ENCODE results near the gene BTN1A1. TPM values are rescaled to one million over a fixed set of nuclear protein-coding genes. Genes with fewer than 3 reads are reported as not detected.
"Not testable (repeated sequence)": the region's sequence is repeated elsewhere in the genome, so short reads cannot be mapped to it uniquely, and the experiment has no call there.

BTN1A1 gene
- total RNA-seq, result not detected

- no peaks in the 10 kb centered on the region for H3K36me3 Mint-ChIP-seq
- intact Hi-C loops (cut with micrococcal nuclease), result no loop called here
- POLR2A ChIA-PET, result interaction anchor here (0.6 kb wide), 1 partner anchor 94 kb away, joined by 3 read pairs; no protein-coding TSS in a partner anchor
- H3K4me3 Mint-ChIP-seq, result no peak within 1 kb of the TSS
- peaks cover 24% of the 10 kb centered on the region for H3K27me3 Mint-ChIP-seq
- no peak for DNase-seq
- CTCF ChIA-PET, result no interaction called here
- H3K9me3 Mint-ChIP-seq, result no peaks in the 10 kb centered on the region
- H3K4me1 Mint-ChIP-seq (ENCODE audit: low read depth), result peaks cover 13% of the 10 kb centered on the region
- no peak within 1 kb of the TSS for H3K27ac Mint-ChIP-seq
Measured at GRCh38 chr6:26500102-26500501, at the start of gene BTN1A1. Gene BTN1A1, plus strand, starts transcription at chr6:26500303. Its CDS starts 984 bp downstream, at chr6:26501287.

GRCh38 chr6:26452631-26453235, 47.4 kb upstream of the BTN1A1 start:
- Mint-ChIP-seq H3K4me3 (no peak overlapping the region), H3K36me3 (peaks cover 29% of the 10 kb centered on the region), H3K27ac (no peak overlapping the region), H3K9me3 (no peaks in the 10 kb centered on the region), H3K4me1 (ENCODE audit: low read depth) (peaks cover 20% of the 10 kb centered on the region), H3K27me3 (no peaks in the 10 kb centered on the region)
- no peak for DNase-seq
- POLR2A ChIA-PET, result no interaction called here
- CTCF ChIA-PET, result no interaction called here
- intact Hi-C loops (cut with micrococcal nuclease), result no loop called here

GRCh38 chr6:26454631-26455030, 45.5 kb upstream of the BTN1A1 start:
- ChIA-PET CTCF (no interaction called here), POLR2A (no interaction called here)
- Mint-ChIP-seq H3K9me3 (no peaks in the 10 kb centered on the region), H3K27me3 (no peaks in the 10 kb centered on the region), H3K27ac (no peak overlapping the region), H3K36me3 (peaks cover 28% of the 10 kb centered on the region), H3K4me1 (ENCODE audit: low read depth) (peaks cover 23% of the 10 kb centered on the region), H3K4me3 (no peak overlapping the region)
- DNase-seq, result no peak
- intact Hi-C loops (cut with micrococcal nuclease), result no loop called here

- Mint-ChIP-seq H3K27ac (no peak overlapping the region), H3K4me1 (ENCODE audit: low read depth) (peaks cover 30% of the 10 kb centered on the region), H3K9me3 (no peaks in the 10 kb centered on the region), H3K27me3 (no peaks in the 10 kb centered on the region), H3K36me3 (peaks cover 30% of the 10 kb centered on the region), H3K4me3 (no peak overlapping the region)
- ChIA-PET CTCF (no interaction called here), POLR2A (no interaction called here)
- DNase-seq, result no peak
- intact Hi-C loops (cut with micrococcal nuclease), result no loop called here
Measured at GRCh38 chr6:26455357-26455970, 44.6 kb upstream of the BTN1A1 start.

GRCh38 chr6:26457264-26457805, 42.8 kb upstream of the BTN1A1 start:
- peak; percentile 24 for DNase-seq
- ChIA-PET CTCF (no interaction called here), POLR2A (interaction anchor here (0.8 kb wide), 1 partner anchor 17 kb away, joined by 3 read pairs; no protein-coding TSS in a partner anchor)
- peaks cover 44% of the 10 kb centered on the region for H3K4me1 Mint-ChIP-seq (ENCODE audit: low read depth)
- H3K36me3 Mint-ChIP-seq, result peaks cover 34% of the 10 kb centered on the region
- intact Hi-C loops (cut with micrococcal nuclease), result loop anchor here (1.0 kb wide), 1 partner anchor 17 kb away; no protein-coding TSS in a partner anchor
- peak overlapping the region; percentile 98 for H3K4me3 Mint-ChIP-seq
- peak overlapping the region; percentile 98 for H3K27ac Mint-ChIP-seq
- no peaks in the 10 kb centered on the region for H3K27me3 Mint-ChIP-seq
- H3K9me3 Mint-ChIP-seq, result no peaks in the 10 kb centered on the region

GRCh38 chr6:26457806-26458688, 42.1 kb upstream of the BTN1A1 start, which contains the start of gene BTN2A1:
Gene BTN2A1, plus strand, starts transcription at chr6:26457955. Its CDS starts 682 bp downstream, at chr6:26458637.
- intact Hi-C loops (cut with micrococcal nuclease), result loop anchor here (1.0 kb wide), 1 partner anchor 16 kb away; no protein-coding TSS in a partner anchor
- peaks cover 50% of the 10 kb centered on the region for H3K4me1 Mint-ChIP-seq (ENCODE audit: low read depth)
- POLR2A ChIA-PET, result interaction anchor here (0.8 kb wide), 1 partner anchor 16 kb away, joined by 3 read pairs; no protein-coding TSS in a partner anchor
- no peaks in the 10 kb centered on the region for H3K27me3 Mint-ChIP-seq
- peak within 1 kb of the TSS; percentile 98 for H3K4me3 Mint-ChIP-seq
- H3K9me3 Mint-ChIP-seq, result no peaks in the 10 kb centered on the region
- peak within 1 kb of the TSS; percentile 98 for H3K27ac Mint-ChIP-seq
- CTCF ChIA-PET, result no interaction called here
- peak; percentile 79 for DNase-seq
- H3K36me3 Mint-ChIP-seq, result peaks cover 41% of the 10 kb centered on the region

- DNase-seq, result no peak
- H3K4me3 Mint-ChIP-seq, result peak overlapping the region; percentile 52
- CTCF ChIA-PET, result no interaction called here
- peaks cover 52% of the 10 kb centered on the region for H3K36me3 Mint-ChIP-seq
- peaks cover 59% of the 10 kb centered on the region for H3K4me1 Mint-ChIP-seq (ENCODE audit: low read depth)
- POLR2A ChIA-PET, result no interaction called here
- peak overlapping the region; percentile 26 for H3K27ac Mint-ChIP-seq
- no peaks in the 10 kb centered on the region for H3K9me3 Mint-ChIP-seq
- intact Hi-C loops (cut with micrococcal nuclease), result no loop called here
- H3K27me3 Mint-ChIP-seq, result no peaks in the 10 kb centered on the region
Measured at GRCh38 chr6:26459023-26459810, 40.9 kb upstream of the BTN1A1 start.

- H3K9me3 Mint-ChIP-seq; H3K27ac Mint-ChIP-seq; DNase-seq; H3K27me3 Mint-ChIP-seq; H3K4me3 Mint-ChIP-seq; intact Hi-C loops (cut with micrococcal nuclease): not testable (repeated sequence)
- POLR2A ChIA-PET, result interaction anchor here (0.6 kb wide), 1 partner anchor 54 kb away, joined by 3 read pairs; no protein-coding TSS in a partner anchor
- CTCF ChIA-PET, result interaction anchor here (0.6 kb wide), 1 partner anchor 306 kb away, joined by 3 read pairs; no protein-coding TSS in a partner anchor
- peaks cover 65% of the 10 kb centered on the region for H3K4me1 Mint-ChIP-seq (ENCODE audit: low read depth)
- peaks cover 71% of the 10 kb centered on the region for H3K36me3 Mint-ChIP-seq
Measured at GRCh38 chr6:26461353-26461752, 38.8 kb upstream of the BTN1A1 start.

GRCh38 chr6:26464014-26464413, 36.1 kb upstream of the BTN1A1 start:
- Mint-ChIP-seq H3K36me3 (peaks cover 86% of the 10 kb centered on the region), H3K27ac (peak overlapping the region; percentile 35), H3K27me3 (no peaks in the 10 kb centered on the region), H3K9me3 (no peaks in the 10 kb centered on the region), H3K4me3 (no peak overlapping the region), H3K4me1 (ENCODE audit: low read depth) (peaks cover 50% of the 10 kb centered on the region)
- intact Hi-C loops (cut with micrococcal nuclease), result no loop called here
- CTCF ChIA-PET, result no interaction called here
- DNase-seq, result no peak
- POLR2A ChIA-PET, result interaction anchor here (0.8 kb wide), 1 partner anchor 66 kb away, joined by 3 read pairs; no protein-coding TSS in a partner anchor

- no peaks in the 10 kb centered on the region for H3K27me3 Mint-ChIP-seq
- CTCF ChIA-PET, result interaction anchor here (0.5 kb wide), 1 partner anchor 58 kb away, joined by 3 read pairs; no protein-coding TSS in a partner anchor
- no peak for DNase-seq
- H3K4me1 Mint-ChIP-seq (ENCODE audit: low read depth), result peaks cover 45% of the 10 kb centered on the region
- H3K4me3 Mint-ChIP-seq, result no peak overlapping the region
- no peaks in the 10 kb centered on the region for H3K9me3 Mint-ChIP-seq
- H3K27ac Mint-ChIP-seq, result peak overlapping the region; percentile 35
- peaks cover 81% of the 10 kb centered on the region for H3K36me3 Mint-ChIP-seq
- POLR2A ChIA-PET, result interaction anchor here (0.8 to 1.6 kb wide), 2 partner anchors 9 to 67 kb away, joined by 3 read pairs; no protein-coding TSS in a partner anchor
- intact Hi-C loops (cut with micrococcal nuclease), result no loop called here
Measured at GRCh38 chr6:26464416-26465131, 35.5 kb upstream of the BTN1A1 start.

- ChIA-PET CTCF (no interaction called here), POLR2A (interaction anchor here (1.6 kb wide), 1 partner anchor 8 kb away, joined by 3 read pairs; no protein-coding TSS in a partner anchor)
- Mint-ChIP-seq H3K36me3 (peaks cover 73% of the 10 kb centered on the region), H3K4me1 (ENCODE audit: low read depth) (peaks cover 33% of the 10 kb centered on the region), H3K4me3 (no peak overlapping the region), H3K9me3 (no peaks in the 10 kb centered on the region), H3K27me3 (no peaks in the 10 kb centered on the region), H3K27ac (peak overlapping the region; percentile 47)
- no peak for DNase-seq
- intact Hi-C loops (cut with micrococcal nuclease), result no loop called here
Measured at GRCh38 chr6:26465776-26466175, 34.3 kb upstream of the BTN1A1 start.

Data from activated CD4-positive, alpha-beta memory T cell treated with anti-CD3 and anti-CD28 coated beads for 36 hours (primary cell).